ENCODE results near the gene AGR3.
"Not testable (repeated sequence)": the region's sequence is repeated elsewhere in the genome, so short reads cannot be mapped to it uniquely, and the experiment has no call there.

The AGR3 gene

GRCh38 chr7:16889851-16890415 lies 8.2 kb upstream of the AGR3 start:
- no peak for DNase-seq

DNA sequence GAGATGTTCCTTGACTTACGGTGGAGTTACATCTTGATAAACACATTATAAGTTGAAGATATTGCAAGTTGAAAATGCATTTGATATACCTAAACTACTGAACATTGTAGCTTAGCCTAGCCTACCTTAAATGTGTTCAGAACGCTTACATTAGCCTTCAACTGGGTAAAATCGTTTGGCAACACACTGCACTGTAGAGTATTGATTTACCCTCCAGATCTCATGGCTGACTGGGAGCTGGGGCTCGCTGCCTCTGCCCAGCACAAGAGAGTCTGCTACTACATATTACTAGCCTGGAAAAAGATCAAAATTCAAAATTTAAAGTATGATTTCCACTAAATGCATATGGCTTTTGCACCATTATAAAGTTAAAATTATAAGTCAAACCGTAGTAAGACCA lies 7.5 kb upstream of the AGR3 start:
- no peak for DNase-seq

DNA sequence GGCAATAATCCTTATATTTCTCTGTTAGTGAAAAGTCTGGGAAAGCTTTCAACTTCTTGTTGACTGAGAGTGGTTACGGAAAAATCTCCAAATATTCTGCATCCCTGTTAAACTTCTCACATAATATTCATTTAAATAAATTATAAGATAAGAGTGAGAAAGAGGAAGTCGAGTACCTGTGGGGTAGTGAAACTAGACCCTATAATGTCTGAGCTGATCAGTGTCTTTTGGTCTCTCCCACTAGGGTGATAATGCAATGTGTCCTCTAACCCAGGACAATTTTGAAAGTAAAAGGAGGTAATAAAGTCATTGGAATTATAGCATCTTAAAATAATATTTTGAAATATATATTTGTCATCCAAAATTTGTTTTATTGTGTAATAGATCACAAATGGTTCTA lies 2.1 kb upstream of the AGR3 start:
- no peak for DNase-seq

- no peak for DNase-seq
These were observed 1.2 kb downstream of the AGR3 start for GRCh38 chr7:16880554-16880953.

DNA sequence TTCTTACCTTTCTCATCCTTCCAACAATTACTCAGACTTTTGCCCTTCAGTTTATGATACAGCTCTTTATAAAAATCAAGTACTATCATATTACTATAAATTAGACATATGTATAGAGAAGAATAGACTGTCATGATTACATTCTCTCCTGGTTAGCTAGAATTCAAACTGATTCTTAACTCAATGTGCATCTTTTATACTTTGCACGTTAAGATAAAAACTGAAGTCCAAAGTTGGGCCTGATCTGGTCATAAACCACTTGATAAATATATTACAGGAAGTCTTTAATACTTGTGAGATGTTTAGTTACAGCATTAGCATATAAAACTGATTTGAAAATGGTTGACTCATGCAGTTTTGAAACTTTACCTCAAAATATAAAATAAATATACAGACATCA lies 2.6 kb downstream of the AGR3 start:
- no peak for DNase-seq

GRCh38 chr7:16875861-16876260 lies 5.9 kb downstream of the AGR3 start:
- no peak for DNase-seq

DNA sequence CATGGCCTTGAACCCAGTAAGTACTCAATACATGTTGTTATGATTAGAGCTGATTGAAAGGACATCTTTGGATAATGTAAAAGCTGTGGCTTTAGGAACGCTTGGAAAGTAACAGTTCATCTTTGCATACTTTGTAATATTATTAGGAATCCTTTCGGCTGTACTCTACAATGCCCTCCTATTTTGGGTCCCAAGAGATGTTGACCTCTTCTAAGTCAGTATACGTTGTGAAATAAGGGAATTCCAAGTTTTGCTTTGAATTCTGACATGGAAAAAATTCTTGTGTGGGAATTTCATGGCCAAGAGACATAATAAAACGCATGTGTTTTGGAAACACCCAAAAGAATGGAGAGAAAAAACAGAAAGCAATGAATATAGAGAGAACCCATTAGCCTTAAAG lies 7.7 kb downstream of the AGR3 start:
- DNase-seq, result no peak

GRCh38 chr7:16867328-16867727 lies 14.5 kb downstream of the AGR3 start:
- no peak for DNase-seq

DNA sequence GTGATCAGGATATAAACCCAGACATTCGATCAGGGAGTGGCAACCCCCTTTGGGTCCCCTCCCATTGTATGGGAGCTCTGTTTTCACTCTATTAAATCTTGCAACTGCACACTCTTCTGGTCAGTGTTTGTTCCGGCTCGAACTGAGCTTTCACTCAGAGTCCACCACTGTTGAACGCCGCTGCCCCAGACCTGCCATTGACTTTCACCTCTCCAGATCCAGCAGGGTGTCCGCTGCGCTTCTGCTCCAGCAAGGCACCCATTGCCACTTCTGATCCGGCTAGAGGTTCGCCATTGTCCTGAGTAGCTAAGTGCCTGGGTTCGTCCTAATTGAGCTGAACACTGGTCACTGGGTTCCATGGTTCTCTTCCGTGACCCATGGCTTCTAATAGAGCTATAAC lies 28.6 kb downstream of the AGR3 start:
- not testable (repeated sequence) for DNase-seq

DNA sequence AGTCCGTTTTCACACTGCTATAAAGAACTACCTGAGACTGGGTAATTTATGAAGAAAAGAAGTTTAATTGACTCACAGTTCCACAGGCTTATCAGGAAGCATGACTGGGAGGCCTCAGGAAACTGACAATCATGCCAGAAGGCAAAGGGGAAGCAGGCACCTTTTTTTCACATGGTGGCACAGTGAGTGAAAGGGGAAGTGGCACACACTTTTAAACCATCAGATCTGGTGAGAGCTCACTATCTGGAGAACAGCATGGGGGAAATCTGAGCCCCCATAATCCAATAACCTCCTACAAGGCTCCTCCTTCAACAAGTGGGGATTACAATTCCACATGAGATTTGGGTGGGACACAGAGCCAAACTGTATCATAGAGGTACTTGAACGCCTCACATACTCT lies 30.0 kb downstream of the AGR3 start:
- DNase-seq, result no peak

DNA sequence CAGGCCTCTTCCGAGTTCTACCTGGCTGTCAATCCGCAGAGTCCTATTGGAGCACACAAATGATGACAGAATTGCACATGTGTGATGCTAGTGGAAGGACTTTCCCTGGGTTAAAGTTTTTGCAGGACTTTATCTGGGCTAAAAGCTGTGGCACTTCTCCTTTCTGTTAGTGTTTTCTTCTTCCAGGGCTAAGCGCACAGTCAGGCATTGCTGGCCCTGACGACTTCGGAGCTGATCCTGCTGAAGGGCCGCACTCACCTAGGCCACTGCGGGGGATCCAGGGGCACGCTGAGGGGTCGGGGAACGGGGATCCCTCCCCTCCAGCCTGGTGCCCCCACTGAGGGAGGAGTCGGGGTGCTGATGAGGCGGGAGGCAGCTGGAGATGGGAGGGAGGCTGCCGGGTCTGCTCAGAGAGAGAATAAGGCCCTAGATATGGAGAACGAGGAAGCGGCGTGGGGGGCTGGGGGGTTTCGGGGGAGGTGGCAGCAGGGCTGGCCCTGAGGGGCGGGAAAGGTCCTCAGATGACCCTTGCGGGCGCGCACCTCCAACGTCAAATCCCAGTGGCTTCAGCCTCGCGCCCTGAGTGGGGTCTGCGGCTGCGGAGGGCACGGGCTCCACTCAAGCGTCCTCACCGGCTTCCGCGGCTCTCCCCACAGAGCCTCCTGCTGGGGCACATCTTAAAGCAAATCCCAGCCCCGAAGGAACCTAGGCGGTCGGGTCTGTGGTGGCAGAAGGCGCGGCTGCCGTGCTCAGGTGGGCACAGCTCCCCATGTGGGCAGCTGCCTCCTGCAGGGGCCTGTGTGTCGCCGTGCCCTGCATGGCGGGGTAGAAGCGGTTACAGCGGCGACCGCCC lies 30.9 kb downstream of the AGR3 start:
- no peak for DNase-seq

DNA sequence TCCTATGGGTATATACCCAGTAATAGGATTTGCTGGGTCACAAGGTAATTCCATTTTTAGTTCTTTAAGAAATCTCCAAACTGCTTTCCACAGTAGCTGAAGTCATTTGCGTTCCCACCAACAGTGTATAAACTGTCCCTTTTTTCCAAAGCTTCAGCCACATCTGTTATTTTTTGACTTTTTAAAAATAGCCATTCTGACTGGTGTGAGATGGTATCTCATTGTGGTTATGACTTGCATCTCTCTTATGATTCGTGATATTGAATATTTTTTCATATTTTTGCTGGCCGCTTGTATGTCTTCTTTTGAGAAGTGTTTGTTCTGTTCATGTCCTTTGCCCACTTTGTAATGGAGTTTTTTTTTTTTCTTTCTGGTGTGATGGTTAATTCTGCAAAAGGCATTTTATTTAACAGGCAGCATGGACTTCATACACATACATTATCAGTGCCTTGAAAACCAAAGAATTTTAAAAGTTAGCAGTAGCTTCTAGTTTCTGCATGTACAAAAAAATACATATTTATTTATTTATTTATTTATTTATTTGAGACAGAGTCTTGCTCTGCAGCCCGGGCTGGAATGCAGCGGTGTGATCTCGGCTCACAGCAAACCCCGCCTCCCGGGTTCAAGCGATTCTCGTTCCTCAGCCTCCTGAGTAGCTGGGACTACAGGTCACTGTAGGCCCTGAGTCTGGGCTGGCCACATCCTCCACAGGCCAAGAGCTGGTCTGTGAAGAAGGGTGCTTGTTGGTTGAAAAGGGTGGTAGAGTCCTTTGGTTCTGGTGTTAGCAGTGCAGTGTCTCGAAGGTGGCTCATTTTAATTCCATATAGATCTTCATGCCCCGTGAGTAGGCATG lies 32.3 kb downstream of the AGR3 start:
- no peak for DNase-seq

GRCh38 chr7:16847381-16847860 lies 34.4 kb downstream of the AGR3 start:
- no peak for DNase-seq

GRCh38 chr7:16846601-16847165 lies 35.1 kb downstream of the AGR3 start:
- DNase-seq, result no peak

GRCh38 chr7:16845746-16846145 lies 36.0 kb downstream of the AGR3 start:
- DNase-seq, result no peak

DNA sequence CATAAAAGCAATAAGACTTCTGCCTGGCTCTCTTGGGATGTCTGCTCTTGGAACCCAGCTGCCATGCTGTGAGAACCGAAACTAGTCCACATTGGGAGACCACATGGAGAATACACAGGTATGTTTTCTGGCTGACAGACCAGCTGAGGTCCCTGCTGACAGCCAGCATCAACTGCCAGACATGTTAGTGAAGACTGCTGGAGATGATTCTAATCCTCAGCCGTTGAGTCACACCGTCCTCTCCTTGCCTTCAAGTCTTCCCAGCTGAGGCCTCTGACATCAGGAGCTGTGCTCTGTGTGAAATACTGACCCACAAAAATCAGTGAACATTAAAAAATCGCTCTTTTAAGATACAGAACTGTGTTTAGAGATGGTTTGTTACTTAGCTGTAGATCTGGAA lies 40.1 kb downstream of the AGR3 start:
- DNase-seq, result no peak

DNA sequence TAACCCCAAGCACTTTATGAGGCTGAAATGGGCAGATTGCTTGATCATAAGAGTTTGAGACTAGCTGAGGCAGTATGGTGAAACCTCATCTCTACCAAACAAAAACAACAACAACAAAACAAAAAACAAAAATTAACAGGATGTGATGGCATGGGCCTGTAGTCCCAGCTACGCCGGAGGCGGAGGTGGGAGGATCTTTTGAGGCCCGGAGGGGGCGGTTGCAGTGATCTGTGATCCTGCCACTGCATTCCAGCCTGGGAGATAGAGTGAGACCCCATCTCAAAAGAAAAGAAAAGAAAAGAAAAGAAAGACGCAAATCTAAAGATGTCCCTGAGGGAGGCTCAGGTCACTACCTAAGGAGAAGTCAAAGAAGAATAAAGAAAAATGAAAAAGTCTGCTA lies 41.7 kb downstream of the AGR3 start:
- no peak for DNase-seq

- no peak for DNase-seq
These were observed 42.1 kb downstream of the AGR3 start for GRCh38 chr7:16839646-16840045.

GRCh38 chr7:16838891-16839290 lies 42.9 kb downstream of the AGR3 start:
- no peak for DNase-seq

DNA sequence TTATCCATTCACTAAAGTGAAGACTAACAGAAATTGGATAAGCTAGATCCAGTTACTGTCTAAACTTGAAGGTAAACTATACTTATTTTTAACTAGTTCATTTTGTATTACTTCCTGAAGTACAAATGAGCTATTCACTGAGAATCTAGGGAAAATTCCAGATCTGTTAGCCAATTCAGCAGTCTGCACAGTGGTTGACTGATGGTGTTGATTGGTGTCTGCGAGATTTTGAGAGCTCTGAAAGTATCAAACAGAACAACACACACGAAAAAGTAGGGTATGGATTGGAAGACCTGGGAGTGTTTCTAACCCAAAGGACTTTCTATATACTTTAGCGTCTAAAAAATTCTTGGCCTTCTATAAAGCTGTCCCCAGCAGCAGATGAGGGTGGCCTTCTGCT lies 43.4 kb downstream of the AGR3 start:
- no peak for DNase-seq

DNA sequence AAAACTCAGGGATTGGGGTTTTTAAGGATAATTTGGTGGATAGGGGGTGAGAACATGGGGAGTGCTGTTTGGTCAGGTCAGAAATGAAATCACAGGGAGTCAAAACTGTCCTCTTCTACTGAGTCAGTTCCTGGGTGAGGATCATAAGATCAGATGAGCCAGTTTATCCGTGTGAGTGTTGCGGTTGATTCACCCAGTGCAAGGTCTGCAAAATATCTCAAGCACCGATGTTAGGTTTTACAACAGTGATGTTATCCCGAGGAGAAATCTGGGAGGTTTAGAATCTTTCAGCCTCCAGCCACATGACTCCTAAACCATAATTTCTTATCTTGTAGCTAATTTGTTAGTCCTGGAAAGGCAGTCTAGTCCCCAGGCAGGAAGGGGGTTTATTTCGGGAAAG lies 45.3 kb downstream of the AGR3 start:
- no peak for DNase-seq

DNA sequence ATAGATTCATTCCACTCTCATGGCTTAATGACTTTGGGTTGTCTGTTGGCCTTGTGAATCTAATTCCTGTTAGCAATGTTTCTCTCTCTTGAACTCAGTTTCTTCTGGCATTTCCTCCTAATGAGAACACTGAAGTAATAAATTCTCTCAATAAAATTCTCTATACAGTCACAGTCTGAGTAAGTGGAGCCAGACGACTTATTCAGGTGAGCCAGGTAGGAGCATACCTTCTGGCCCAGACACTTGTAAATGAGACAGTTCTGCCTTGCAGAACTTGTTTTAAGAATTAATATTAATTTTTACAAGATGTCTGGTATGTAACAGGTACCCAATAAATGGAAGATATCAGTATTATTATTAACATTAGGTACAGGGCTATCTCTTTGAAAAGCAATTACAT lies 48.4 kb downstream of the AGR3 start:
- DNase-seq, result no peak

DNA sequence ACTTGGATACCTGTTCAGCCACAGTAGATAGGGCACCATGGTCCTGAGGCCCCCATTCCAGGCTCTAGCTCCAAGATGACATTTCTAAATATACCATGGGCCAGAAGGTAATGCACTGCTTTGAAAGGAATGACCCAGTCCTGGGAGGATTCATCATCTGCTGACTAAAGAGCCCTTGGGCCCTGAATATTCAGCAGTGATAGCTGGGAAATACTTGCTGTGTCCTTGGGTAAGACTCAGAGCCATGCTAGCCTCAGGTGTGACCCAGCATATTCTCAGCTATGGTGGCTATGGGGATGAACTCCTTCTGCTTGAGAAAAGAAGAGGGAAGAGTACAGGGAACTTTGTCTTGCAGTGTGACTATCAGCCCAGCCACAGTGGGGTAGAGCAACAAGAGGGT lies 55.7 kb downstream of the AGR3 start:
- no peak for DNase-seq

Measured in NCI-H1436 (cell line).